Sigmoid colon (tissue), 4 donors: ENCODE results near the gene NACC2.

Source experiments
- CTCF ChIP-seq, 4 experiments: fragments of 450-650 bp in 3 of 4; fragments of 200-600 bp in 1 of 4; IDR thresholded peaks; one replicate each; pipeline ENCODE4 v1.5.1; 2016 to 2019; ENCODE audit warnings: antibody characterized with exemption in 4 of 4, mild to moderate bottlenecking in 3 of 4, moderate library complexity in 2 of 4
- POLR2A ChIP-seq, 2 donors: fragments of 450-650 bp; IDR thresholded peaks; one replicate each; pipeline ENCODE4 v1.6.1; 2016; ENCODE audit warnings: antibody characterized with exemption in 2 of 2, mild to moderate bottlenecking in 2 of 2, moderate library complexity in 2 of 2
- POLR2AphosphoS5 ChIP-seq, 4 donors: sonication (generic); formaldehyde crosslinking; IDR thresholded peaks; one replicate each; pipeline ENCODE4 v1.6.1; 2017; ENCODE audit warnings: antibody characterized with exemption in 4 of 4

GRCh38 chr9:135990468-135991429 lies 104.3 kb downstream of the NACC2 start:
- TF ChIP-seq CTCF (IDR thresholded peaks at IDR 0.05), result no peak
- TF ChIP-seq POLR2AphosphoS5 (IDR thresholded peaks at IDR 0.05), result no peak
- TF ChIP-seq POLR2A (IDR thresholded peaks at IDR 0.05), result no peak
